Measurements from ENCODE around the gene PXK. TPM values are rescaled to one million over a fixed set of nuclear protein-coding genes. Genes with fewer than 3 reads are reported as not detected.

The PXK gene
- polyA plus RNA-seq, 3 donors = 31.5 to 54.0 (median 52.9) TPM

GRCh38 chr3:58404396-58404795 is 71.7 kb downstream of the PXK start:
- peaks cover 69 to 89% of the 10 kb centered on the region in 2 donors for H3K36me3 ChIP-seq (replicated peaks in 1 of 2; ENCODE audit: control insufficient read depth in 1 of 2, insufficient read depth in 2 of 2, low read length in 2 of 2)
- no peak overlapping the region for H3K4me3 ChIP-seq (replicated peaks in 1 of 3; ENCODE audit: low read depth in 2 of 3, low read length in 3 of 3)
- Mint-ChIP-seq H3K27ac (peak overlapping the region in 2 of 7 donors; percentile 42 to 48), H3K9me3 (no peaks in the 10 kb centered on the region), H3K4me1 (no peaks in the 10 kb centered on the region), H3K36me3 (peaks cover 68 to 89% of the 10 kb centered on the region in 2 donors), H3K27me3 (ENCODE audit: low read depth in 3 of 3) (no peaks in the 10 kb centered on the region), H3K4me3 (no peak overlapping the region)
- DNase-seq = peak in 1 of 3 donors; percentile 13
- no peaks in the 10 kb centered on the region for H3K27me3 ChIP-seq (ENCODE audit: control insufficient read depth in 2 of 2, insufficient read depth in 2 of 2, low read length in 2 of 2)
- intact Hi-C loops (cut with micrococcal nuclease) = no loop called here
- H3K9me3 ChIP-seq (replicated peaks in 1 of 2; ENCODE audit: control insufficient read depth in 1 of 2, insufficient read depth in 1 of 2, low read length in 2 of 2) = no peaks in the 10 kb centered on the region
- no peak overlapping the region for H3K4me2 ChIP-seq (replicated peaks; ENCODE audit: extremely low read depth, low read length, poor library complexity, severe bottlenecking)
- no peaks in the 10 kb centered on the region for H3K79me2 ChIP-seq (ENCODE audit: insufficient read depth, low read length)
- no peak for TF ChIP-seq CTCF (IDR thresholded peaks at IDR 0.05)
- H3K9ac ChIP-seq (ENCODE audit: insufficient read depth, low read length, poor library complexity, severe bottlenecking) = no peak overlapping the region
- H4K20me1 ChIP-seq (ENCODE audit: insufficient read depth, low read length) = no peaks in the 10 kb centered on the region
- H3K4me1 ChIP-seq (ENCODE audit: control insufficient read depth in 1 of 2, insufficient read depth in 2 of 2, low read length in 2 of 2) = no peaks in the 10 kb centered on the region
- WGBS (ENCODE audit: insufficient coverage) = no CpG with 5 or more reads among the region's 4 CpGs
- H2AFZ ChIP-seq (ENCODE audit: insufficient read depth, low read depth, low read length, poor library complexity, severe bottlenecking) = no peak overlapping the region
- no peak overlapping the region for H3K27ac ChIP-seq (ENCODE audit: low read depth in 1 of 2, low read length in 2 of 2)

- TF ChIP-seq CTCF (IDR thresholded peaks at IDR 0.05) = no peak
- H3K4me3 ChIP-seq (replicated peaks in 1 of 3; ENCODE audit: low read depth in 2 of 3, low read length in 3 of 3) = no peak overlapping the region
- H2AFZ ChIP-seq (ENCODE audit: insufficient read depth, low read depth, low read length, poor library complexity, severe bottlenecking) = no peak overlapping the region
- no peaks in the 10 kb centered on the region for H3K27me3 Mint-ChIP-seq (ENCODE audit: low read depth in 3 of 3)
- H3K4me1 Mint-ChIP-seq = no peaks in the 10 kb centered on the region
- no peak for DNase-seq
- H3K9me3 Mint-ChIP-seq = no peaks in the 10 kb centered on the region
- H3K36me3 ChIP-seq (replicated peaks in 1 of 2; ENCODE audit: control insufficient read depth in 1 of 2, insufficient read depth in 2 of 2, low read length in 2 of 2) = peaks cover 81 to 94% of the 10 kb centered on the region in 2 donors
- H3K79me2 ChIP-seq (ENCODE audit: insufficient read depth, low read length) = no peaks in the 10 kb centered on the region
- H3K27ac Mint-ChIP-seq = peak overlapping the region in 1 of 7 donors; percentile 38
- intact Hi-C loops (cut with micrococcal nuclease) = no loop called here
- H3K4me1 ChIP-seq (ENCODE audit: control insufficient read depth in 1 of 2, insufficient read depth in 2 of 2, low read length in 2 of 2) = no peaks in the 10 kb centered on the region
- H4K20me1 ChIP-seq (ENCODE audit: insufficient read depth, low read length) = no peaks in the 10 kb centered on the region
- no peak overlapping the region for H3K9ac ChIP-seq (ENCODE audit: insufficient read depth, low read length, poor library complexity, severe bottlenecking)
- no peak overlapping the region for H3K4me3 Mint-ChIP-seq
- no peak overlapping the region for H3K4me2 ChIP-seq (replicated peaks; ENCODE audit: extremely low read depth, low read length, poor library complexity, severe bottlenecking)
- no peaks in the 10 kb centered on the region for H3K9me3 ChIP-seq (replicated peaks in 1 of 2; ENCODE audit: control insufficient read depth in 1 of 2, insufficient read depth in 1 of 2, low read length in 2 of 2)
- peak overlapping the region in 1 of 2 donors; percentile 58 for H3K27ac ChIP-seq (ENCODE audit: low read depth in 1 of 2, low read length in 2 of 2)
- no CpG with 5 or more reads among the region's 5 CpGs for WGBS (ENCODE audit: insufficient coverage)
- no peaks in the 10 kb centered on the region for H3K27me3 ChIP-seq (ENCODE audit: control insufficient read depth in 2 of 2, insufficient read depth in 2 of 2, low read length in 2 of 2)
- H3K36me3 Mint-ChIP-seq = peaks cover 78 to 90% of the 10 kb centered on the region in 2 donors
Observed at GRCh38 chr3:58408906-58409305, 76.2 kb downstream of the PXK start.
